Measurements from ENCODE around the gene RAPGEF4. TPM values are rescaled to one million over a fixed set of nuclear protein-coding genes. Genes with fewer than 3 reads are reported as not detected.

RAPGEF4 gene
- total and polyA plus RNA-seq, 3 experiments from 2014 or later: not detected

GRCh38 chr2:173001664-173002604 is 266.3 kb downstream of the RAPGEF4 start:
- no peaks in the 10 kb centered on the region for H3K36me3 Mint-ChIP-seq
- no peak for DNase-seq
- no peaks in the 10 kb centered on the region for H3K4me1 Mint-ChIP-seq
- no peak overlapping the region for H3K27ac Mint-ChIP-seq
- Histone ChIP-seq H3K36me3 (ENCODE audit: insufficient read depth, low read length) (no peaks in the 10 kb centered on the region), H3K27ac (ENCODE audit: low read depth, low read length) (no peak overlapping the region), H3K27me3 (ENCODE audit: insufficient read depth, low read length, poor library complexity, severe bottlenecking) (no peaks in the 10 kb centered on the region), H3K4me1 (ENCODE audit: insufficient read depth, low read length) (no peaks in the 10 kb centered on the region), H3K4me3 (ENCODE audit: low read length) (no peak overlapping the region), H3K9me3 (ENCODE audit: low read length) (no peaks in the 10 kb centered on the region)
- H3K27me3 Mint-ChIP-seq: peaks cover 5 to 32% of the 10 kb centered on the region in 2 donors
- H3K4me3 Mint-ChIP-seq: no peak overlapping the region
- POLR2A ChIA-PET: no interaction called here
- H3K9me3 Mint-ChIP-seq: no peaks in the 10 kb centered on the region
- CTCF ChIA-PET: no interaction called here

GRCh38 chr2:173002751-173003541 is 267.3 kb downstream of the RAPGEF4 start:
- Mint-ChIP-seq H3K9me3 (no peaks in the 10 kb centered on the region), H3K27ac (no peak overlapping the region), H3K36me3 (no peaks in the 10 kb centered on the region), H3K27me3 (peaks cover 6 to 39% of the 10 kb centered on the region in 2 donors), H3K4me1 (no peaks in the 10 kb centered on the region), H3K4me3 (no peak overlapping the region)
- DNase-seq: no peak
- H3K27me3 ChIP-seq (ENCODE audit: insufficient read depth, low read length, poor library complexity, severe bottlenecking): no peaks in the 10 kb centered on the region
- POLR2A ChIA-PET: no interaction called here
- no peak overlapping the region for H3K4me3 ChIP-seq (ENCODE audit: low read length)
- no peaks in the 10 kb centered on the region for H3K9me3 ChIP-seq (ENCODE audit: low read length)
- no peaks in the 10 kb centered on the region for H3K4me1 ChIP-seq (ENCODE audit: insufficient read depth, low read length)
- CTCF ChIA-PET: no interaction called here
- H3K36me3 ChIP-seq (ENCODE audit: insufficient read depth, low read length): no peaks in the 10 kb centered on the region
- H3K27ac ChIP-seq (ENCODE audit: low read depth, low read length): no peak overlapping the region

GRCh38 chr2:173008786-173009185 is 273.1 kb downstream of the RAPGEF4 start:
- CTCF ChIA-PET: interaction anchor here (1.7 kb wide), 1 partner anchor 8 kb away, joined by 4 read pairs; no protein-coding TSS in a partner anchor
- no peaks in the 10 kb centered on the region for H3K4me1 Mint-ChIP-seq
- POLR2A ChIA-PET: no interaction called here

GRCh38 chr2:173010233-173010632 is 274.6 kb downstream of the RAPGEF4 start:
- Histone ChIP-seq H3K4me3 (ENCODE audit: low read length) (no peak overlapping the region), H3K36me3 (ENCODE audit: insufficient read depth, low read length) (no peaks in the 10 kb centered on the region), H3K27ac (ENCODE audit: low read depth, low read length) (no peak overlapping the region), H3K4me1 (ENCODE audit: insufficient read depth, low read length) (no peaks in the 10 kb centered on the region), H3K9me3 (ENCODE audit: low read length) (no peaks in the 10 kb centered on the region), H3K27me3 (ENCODE audit: insufficient read depth, low read length, poor library complexity, severe bottlenecking) (no peaks in the 10 kb centered on the region)
- no peak overlapping the region for H3K4me3 Mint-ChIP-seq
- POLR2A ChIA-PET: no interaction called here
- no peak overlapping the region for H3K27ac Mint-ChIP-seq
- no peaks in the 10 kb centered on the region for H3K36me3 Mint-ChIP-seq
- no peaks in the 10 kb centered on the region for H3K4me1 Mint-ChIP-seq
- H3K27me3 Mint-ChIP-seq: peaks cover 10 to 39% of the 10 kb centered on the region in 2 donors
- no peak for DNase-seq
- CTCF ChIA-PET: no interaction called here
- H3K9me3 Mint-ChIP-seq: no peaks in the 10 kb centered on the region

More at GRCh38 chr2:173008786-173009185, 273.1 kb downstream of the RAPGEF4 start:
- peaks cover 9 to 39% of the 10 kb centered on the region in 2 donors for H3K27me3 Mint-ChIP-seq
- H3K9me3 Mint-ChIP-seq: no peaks in the 10 kb centered on the region
- no peak overlapping the region for H3K4me3 ChIP-seq (ENCODE audit: low read length)
- H3K4me1 ChIP-seq (ENCODE audit: insufficient read depth, low read length): no peaks in the 10 kb centered on the region
- H3K4me3 Mint-ChIP-seq: no peak overlapping the region
- no peak overlapping the region for H3K27ac ChIP-seq (ENCODE audit: low read depth, low read length)
- H3K27ac Mint-ChIP-seq: no peak overlapping the region
- DNase-seq: no peak
- no peaks in the 10 kb centered on the region for H3K36me3 ChIP-seq (ENCODE audit: insufficient read depth, low read length)
- H3K9me3 ChIP-seq (ENCODE audit: low read length): no peaks in the 10 kb centered on the region
- H3K36me3 Mint-ChIP-seq: no peaks in the 10 kb centered on the region
- no peaks in the 10 kb centered on the region for H3K27me3 ChIP-seq (ENCODE audit: insufficient read depth, low read length, poor library complexity, severe bottlenecking)

GRCh38 chr2:173016451-173016850 is 280.8 kb downstream of the RAPGEF4 start:
- Histone ChIP-seq H3K27me3 (ENCODE audit: insufficient read depth, low read length, poor library complexity, severe bottlenecking) (no peaks in the 10 kb centered on the region), H3K4me3 (ENCODE audit: low read length) (no peak overlapping the region), H3K36me3 (ENCODE audit: insufficient read depth, low read length) (no peaks in the 10 kb centered on the region), H3K9me3 (ENCODE audit: low read length) (no peaks in the 10 kb centered on the region), H3K4me1 (ENCODE audit: insufficient read depth, low read length) (no peaks in the 10 kb centered on the region), H3K27ac (ENCODE audit: low read depth, low read length) (no peak overlapping the region)
- no peaks in the 10 kb centered on the region for H3K4me1 Mint-ChIP-seq
- no peaks in the 10 kb centered on the region for H3K36me3 Mint-ChIP-seq
- H3K4me3 Mint-ChIP-seq: no peak overlapping the region
- CTCF ChIA-PET: interaction anchor here (1.4 to 2.6 kb wide), 2 partner anchors 9 to 11 kb away, joined by 4 to 14 read pairs; no protein-coding TSS in a partner anchor
- peaks cover 8 to 9% of the 10 kb centered on the region in 2 donors for H3K27me3 Mint-ChIP-seq
- POLR2A ChIA-PET: no interaction called here
- no peak for DNase-seq
- no peaks in the 10 kb centered on the region for H3K9me3 Mint-ChIP-seq
- H3K27ac Mint-ChIP-seq: no peak overlapping the region

GRCh38 chr2:173017646-173018420 is 282.2 kb downstream of the RAPGEF4 start:
- Mint-ChIP-seq H3K36me3 (no peaks in the 10 kb centered on the region), H3K4me3 (no peak overlapping the region), H3K27ac (no peak overlapping the region), H3K4me1 (no peaks in the 10 kb centered on the region), H3K9me3 (no peaks in the 10 kb centered on the region), H3K27me3 (peaks cover 7 to 8% of the 10 kb centered on the region in 2 donors)
- Histone ChIP-seq H3K27ac (ENCODE audit: low read depth, low read length) (no peak overlapping the region), H3K4me3 (ENCODE audit: low read length) (no peak overlapping the region), H3K36me3 (ENCODE audit: insufficient read depth, low read length) (no peaks in the 10 kb centered on the region), H3K4me1 (ENCODE audit: insufficient read depth, low read length) (no peaks in the 10 kb centered on the region), H3K27me3 (ENCODE audit: insufficient read depth, low read length, poor library complexity, severe bottlenecking) (no peaks in the 10 kb centered on the region), H3K9me3 (ENCODE audit: low read length) (no peaks in the 10 kb centered on the region)
- CTCF ChIA-PET: interaction anchor here (1.4 to 2.6 kb wide), 2 partner anchors 10 kb away, joined by 4 to 14 read pairs; no protein-coding TSS in a partner anchor
- DNase-seq: no peak
- POLR2A ChIA-PET: no interaction called here

GRCh38 chr2:173019755-173020154 is 284.1 kb downstream of the RAPGEF4 start:
- ChIA-PET POLR2A (no interaction called here), CTCF (no interaction called here)
- no peaks in the 10 kb centered on the region for H3K9me3 ChIP-seq (ENCODE audit: low read length)
- H3K9me3 Mint-ChIP-seq: no peaks in the 10 kb centered on the region
- DNase-seq: no peak
- no peak overlapping the region for H3K27ac ChIP-seq (ENCODE audit: low read depth, low read length)
- H3K27me3 Mint-ChIP-seq: peaks cover 4 to 9% of the 10 kb centered on the region in 2 donors
- no peaks in the 10 kb centered on the region for H3K36me3 ChIP-seq (ENCODE audit: insufficient read depth, low read length)
- H3K4me3 Mint-ChIP-seq: no peak overlapping the region
- H3K36me3 Mint-ChIP-seq: no peaks in the 10 kb centered on the region
- H3K4me1 Mint-ChIP-seq: no peaks in the 10 kb centered on the region
- H3K4me1 ChIP-seq (ENCODE audit: insufficient read depth, low read length): no peaks in the 10 kb centered on the region
- H3K27me3 ChIP-seq (ENCODE audit: insufficient read depth, low read length, poor library complexity, severe bottlenecking): no peaks in the 10 kb centered on the region
- H3K27ac Mint-ChIP-seq: no peak overlapping the region
- no peak overlapping the region for H3K4me3 ChIP-seq (ENCODE audit: low read length)
